GM13976 (cell line): Measurements from ENCODE around the gene CDH12.

Experiments
- DNase-seq: peaks from one replicate; pipeline ENCODE4 v3.0.0; 2012; ENCODE audit warnings: low spot score
- CTCF ChIP-seq: IDR thresholded peaks from 2 replicates; pipeline ENCODE4 v1.5.1; 2012; ENCODE audit warnings: borderline replicate concordance, mild to moderate bottlenecking; ENCODE audit not compliant: insufficient read depth; ENCODE audit errors: extremely low read depth, missing control alignments, control extremely low read depth
- in situ Hi-C: fragments of 300-500 bp; cut with MboI; formaldehyde crosslinking; loops from one replicate; pipeline ENCODE4 v1.12.0; 2022; ENCODE audit warnings: low sequenced_read_pairs, mixed read lengths, inconsistent platforms; ENCODE audit not compliant: unreplicated experiment

The CDH12 gene

GRCh38 chr5:21844960-21845359 lies 1008.2 kb downstream of the CDH12 start:
- no peak for TF ChIP-seq CTCF
- DNase-seq = no peak
- in situ Hi-C loops = no loop called here

GRCh38 chr5:21834863-21835262 lies 1018.3 kb downstream of the CDH12 start:
- TF ChIP-seq CTCF = no peak
- in situ Hi-C loops = no loop called here
- DNase-seq = no peak

- in situ Hi-C loops = no loop called here
- TF ChIP-seq CTCF = no peak
Measured at GRCh38 chr5:21831145-21831787, 1021.9 kb downstream of the CDH12 start.

GRCh38 chr5:21826884-21827283 lies 1026.3 kb downstream of the CDH12 start:
- DNase-seq = no peak
- in situ Hi-C loops = no loop called here
- TF ChIP-seq CTCF = no peak

More at GRCh38 chr5:21831145-21831787, 1021.9 kb downstream of the CDH12 start:
- DNase-seq = peak; percentile 2

GRCh38 chr5:21823588-21823987 lies 1029.6 kb downstream of the CDH12 start:
- no peak for TF ChIP-seq CTCF
- in situ Hi-C loops = no loop called here
- no peak for DNase-seq

GRCh38 chr5:21823076-21823574 lies 1030.0 kb downstream of the CDH12 start:
- no peak for TF ChIP-seq CTCF
- no peak for DNase-seq
- in situ Hi-C loops = no loop called here

- in situ Hi-C loops = no loop called here
- no peak for DNase-seq
- TF ChIP-seq CTCF = no peak
Measured at GRCh38 chr5:21820527-21820926, 1032.6 kb downstream of the CDH12 start.
